ENCODE measurements around the gene CERKL. TPM values are rescaled to one million over a fixed set of nuclear protein-coding genes. Genes with fewer than 3 reads are reported as not detected.
A peak's percentile ranks its signal among the peaks of the same experiment; 100 is the strongest.

CERKL gene
- total and polyA plus RNA-seq, 2 donors = 0.52 to 2.4 TPM

- Histone ChIP-seq H3K27ac (ENCODE audit: low read depth in 1 of 2, low read length in 1 of 2) (no peak overlapping the region), H3K4me1 (ENCODE audit: control insufficient read depth in 2 of 2, insufficient read depth in 2 of 2, low read length in 2 of 2) (peaks cover 0 to 3% of the 10 kb centered on the region in 2 donors), H3K9me3 (ENCODE audit: control insufficient read depth in 2 of 2, insufficient read depth in 1 of 2, low read length in 1 of 2) (no peaks in the 10 kb centered on the region), H3K36me3 (ENCODE audit: control insufficient read depth in 2 of 2, insufficient read depth in 2 of 2, low read length in 1 of 2) (no peaks in the 10 kb centered on the region), H3K4me3 (ENCODE audit: low read length in 2 of 2) (no peak overlapping the region), H3K27me3 (ENCODE audit: control insufficient read depth in 2 of 2, insufficient read depth in 1 of 2, low read length in 1 of 2) (no peaks in the 10 kb centered on the region)
- no peak for DNase-seq (ENCODE audit: low read depth in 6 of 9, low spot score in 9 of 9)
- WGBS = 95% methylated on average over 2 of the region's 2 CpGs
Observed at GRCh38 chr2:181589779-181590178, 67.1 kb downstream of the CERKL start.

- no peaks in the 10 kb centered on the region for H3K36me3 ChIP-seq (ENCODE audit: control insufficient read depth in 2 of 2, insufficient read depth in 2 of 2, low read length in 1 of 2)
- no peak for DNase-seq (ENCODE audit: low read depth in 6 of 9, low spot score in 9 of 9)
- peaks cover 0 to 3% of the 10 kb centered on the region in 2 donors for H3K4me1 ChIP-seq (ENCODE audit: control insufficient read depth in 2 of 2, insufficient read depth in 2 of 2, low read length in 2 of 2)
- WGBS = 95% methylated on average over 3 of the region's 3 CpGs
- no peaks in the 10 kb centered on the region for H3K27me3 ChIP-seq (ENCODE audit: control insufficient read depth in 2 of 2, insufficient read depth in 1 of 2, low read length in 1 of 2)
- no peaks in the 10 kb centered on the region for H3K9me3 ChIP-seq (ENCODE audit: control insufficient read depth in 2 of 2, insufficient read depth in 1 of 2, low read length in 1 of 2)
- no peak overlapping the region for H3K4me3 ChIP-seq (ENCODE audit: low read length in 2 of 2)
- H3K27ac ChIP-seq (ENCODE audit: low read depth in 1 of 2, low read length in 1 of 2) = no peak overlapping the region
Observed at GRCh38 chr2:181588546-181588945, 68.4 kb downstream of the CERKL start.

GRCh38 chr2:181586569-181587081 is 70.3 kb downstream of the CERKL start:
- Histone ChIP-seq H3K27ac (ENCODE audit: low read depth in 1 of 2, low read length in 1 of 2) (no peak overlapping the region), H3K4me3 (ENCODE audit: low read length in 2 of 2) (no peak overlapping the region), H3K36me3 (ENCODE audit: control insufficient read depth in 2 of 2, insufficient read depth in 2 of 2, low read length in 1 of 2) (no peaks in the 10 kb centered on the region), H3K27me3 (ENCODE audit: control insufficient read depth in 2 of 2, insufficient read depth in 1 of 2, low read length in 1 of 2) (no peaks in the 10 kb centered on the region), H3K4me1 (ENCODE audit: control insufficient read depth in 2 of 2, insufficient read depth in 2 of 2, low read length in 2 of 2) (peaks cover 0 to 3% of the 10 kb centered on the region in 2 donors), H3K9me3 (ENCODE audit: control insufficient read depth in 2 of 2, insufficient read depth in 1 of 2, low read length in 1 of 2) (no peaks in the 10 kb centered on the region)
- 22% methylated on average over 4 of the region's 4 CpGs for WGBS
- peak in 1 of 9 donors; percentile 31 for DNase-seq (ENCODE audit: low read depth in 6 of 9, low spot score in 9 of 9)

- H3K27me3 ChIP-seq (ENCODE audit: control insufficient read depth in 2 of 2, insufficient read depth in 1 of 2, low read length in 1 of 2) = no peaks in the 10 kb centered on the region
- H3K4me3 ChIP-seq (ENCODE audit: low read length in 2 of 2) = no peak overlapping the region
- H3K4me1 ChIP-seq (ENCODE audit: control insufficient read depth in 2 of 2, insufficient read depth in 2 of 2, low read length in 2 of 2) = peaks cover 0 to 3% of the 10 kb centered on the region in 2 donors
- no peaks in the 10 kb centered on the region for H3K36me3 ChIP-seq (ENCODE audit: control insufficient read depth in 2 of 2, insufficient read depth in 2 of 2, low read length in 1 of 2)
- no peak overlapping the region for H3K27ac ChIP-seq (ENCODE audit: low read depth in 1 of 2, low read length in 1 of 2)
- DNase-seq (ENCODE audit: low read depth in 6 of 9, low spot score in 9 of 9) = no peak
- 85% methylated on average over 3 of the region's 3 CpGs for WGBS
- no peaks in the 10 kb centered on the region for H3K9me3 ChIP-seq (ENCODE audit: control insufficient read depth in 2 of 2, insufficient read depth in 1 of 2, low read length in 1 of 2)
Observed at GRCh38 chr2:181585732-181586131, 71.2 kb downstream of the CERKL start.

GRCh38 chr2:181581534-181581933 is 75.4 kb downstream of the CERKL start:
- DNase-seq (ENCODE audit: low read depth in 6 of 9, low spot score in 9 of 9) = no peak
- H3K4me3 ChIP-seq (ENCODE audit: low read length in 2 of 2) = no peak overlapping the region
- 93% methylated on average over 2 of the region's 2 CpGs for WGBS

GRCh38 chr2:181578829-181579228 is 78.1 kb downstream of the CERKL start:
- 95% methylated on average over 3 of the region's 3 CpGs for WGBS

More at GRCh38 chr2:181581534-181581933, 75.4 kb downstream of the CERKL start:
- Histone ChIP-seq H3K27me3 (ENCODE audit: control insufficient read depth in 2 of 2, insufficient read depth in 1 of 2, low read length in 1 of 2) (no peaks in the 10 kb centered on the region), H3K36me3 (ENCODE audit: control insufficient read depth in 2 of 2, insufficient read depth in 2 of 2, low read length in 1 of 2) (no peaks in the 10 kb centered on the region), H3K4me1 (ENCODE audit: control insufficient read depth in 2 of 2, insufficient read depth in 2 of 2, low read length in 2 of 2) (peaks cover 0 to under 1% of the 10 kb centered on the region in 2 donors), H3K9me3 (ENCODE audit: control insufficient read depth in 2 of 2, insufficient read depth in 1 of 2, low read length in 1 of 2) (no peaks in the 10 kb centered on the region), H3K27ac (ENCODE audit: low read depth in 1 of 2, low read length in 1 of 2) (no peak overlapping the region)

GRCh38 chr2:181576431-181576830 is 80.5 kb downstream of the CERKL start:
- Histone ChIP-seq H3K27ac (ENCODE audit: low read depth in 1 of 2, low read length in 1 of 2) (no peak overlapping the region), H3K4me1 (ENCODE audit: control insufficient read depth in 2 of 2, insufficient read depth in 2 of 2, low read length in 2 of 2) (no peaks in the 10 kb centered on the region), H3K9me3 (ENCODE audit: control insufficient read depth in 2 of 2, insufficient read depth in 1 of 2, low read length in 1 of 2) (no peaks in the 10 kb centered on the region), H3K4me3 (ENCODE audit: low read length in 2 of 2) (no peak overlapping the region), H3K36me3 (ENCODE audit: control insufficient read depth in 2 of 2, insufficient read depth in 2 of 2, low read length in 1 of 2) (no peaks in the 10 kb centered on the region), H3K27me3 (ENCODE audit: control insufficient read depth in 2 of 2, insufficient read depth in 1 of 2, low read length in 1 of 2) (no peaks in the 10 kb centered on the region)
- DNase-seq (ENCODE audit: low read depth in 6 of 9, low spot score in 9 of 9) = no peak
- 96% methylated on average over 5 of the region's 5 CpGs for WGBS

More at GRCh38 chr2:181578829-181579228, 78.1 kb downstream of the CERKL start:
- H3K9me3 ChIP-seq (ENCODE audit: control insufficient read depth in 2 of 2, insufficient read depth in 1 of 2, low read length in 1 of 2) = no peaks in the 10 kb centered on the region
- H3K4me1 ChIP-seq (ENCODE audit: control insufficient read depth in 2 of 2, insufficient read depth in 2 of 2, low read length in 2 of 2) = no peaks in the 10 kb centered on the region
- no peak for DNase-seq (ENCODE audit: low read depth in 6 of 9, low spot score in 9 of 9)
- no peak overlapping the region for H3K4me3 ChIP-seq (ENCODE audit: low read length in 2 of 2)
- no peak overlapping the region for H3K27ac ChIP-seq (ENCODE audit: low read depth in 1 of 2, low read length in 1 of 2)
- no peaks in the 10 kb centered on the region for H3K36me3 ChIP-seq (ENCODE audit: control insufficient read depth in 2 of 2, insufficient read depth in 2 of 2, low read length in 1 of 2)
- H3K27me3 ChIP-seq (ENCODE audit: control insufficient read depth in 2 of 2, insufficient read depth in 1 of 2, low read length in 1 of 2) = no peaks in the 10 kb centered on the region

- no peak for DNase-seq (ENCODE audit: low read depth in 6 of 9, low spot score in 9 of 9)
- no peaks in the 10 kb centered on the region for H3K4me1 ChIP-seq (ENCODE audit: control insufficient read depth in 2 of 2, insufficient read depth in 2 of 2, low read length in 2 of 2)
- H3K27me3 ChIP-seq (ENCODE audit: control insufficient read depth in 2 of 2, insufficient read depth in 1 of 2, low read length in 1 of 2) = no peaks in the 10 kb centered on the region
- H3K9me3 ChIP-seq (ENCODE audit: control insufficient read depth in 2 of 2, insufficient read depth in 1 of 2, low read length in 1 of 2) = no peaks in the 10 kb centered on the region
- 55% methylated on average over 2 of the region's 2 CpGs for WGBS
- H3K27ac ChIP-seq (ENCODE audit: low read depth in 1 of 2, low read length in 1 of 2) = no peak overlapping the region
- no peaks in the 10 kb centered on the region for H3K36me3 ChIP-seq (ENCODE audit: control insufficient read depth in 2 of 2, insufficient read depth in 2 of 2, low read length in 1 of 2)
- no peak overlapping the region for H3K4me3 ChIP-seq (ENCODE audit: low read length in 2 of 2)
Observed at GRCh38 chr2:181575650-181576025, 81.3 kb downstream of the CERKL start.

GRCh38 chr2:181575024-181575649 is 81.8 kb downstream of the CERKL start:
- Histone ChIP-seq H3K27me3 (ENCODE audit: control insufficient read depth in 2 of 2, insufficient read depth in 1 of 2, low read length in 1 of 2) (no peaks in the 10 kb centered on the region), H3K27ac (ENCODE audit: low read depth in 1 of 2, low read length in 1 of 2) (no peak overlapping the region), H3K9me3 (ENCODE audit: control insufficient read depth in 2 of 2, insufficient read depth in 1 of 2, low read length in 1 of 2) (no peaks in the 10 kb centered on the region), H3K4me1 (ENCODE audit: control insufficient read depth in 2 of 2, insufficient read depth in 2 of 2, low read length in 2 of 2) (no peaks in the 10 kb centered on the region), H3K36me3 (ENCODE audit: control insufficient read depth in 2 of 2, insufficient read depth in 2 of 2, low read length in 1 of 2) (no peaks in the 10 kb centered on the region), H3K4me3 (ENCODE audit: low read length in 2 of 2) (no peak overlapping the region)
- 90% methylated on average over 7 of the region's 7 CpGs for WGBS
- no peak for DNase-seq (ENCODE audit: low read depth in 6 of 9, low spot score in 9 of 9)
